Parathyroid adenoma (tissue), 2 donors: Measurements from ENCODE around the gene PSENEN.
A peak's percentile ranks its signal among the peaks of the same experiment; 100 is the strongest.

Source experiments
- H2AFZ ChIP-seq: fragments of 300-600 bp; sonication (generic); one replicate; pipeline ENCODE4 v1.7.0; 2017; ENCODE audit warnings: antibody characterized with exemption, mild to moderate bottlenecking
- H3K27ac ChIP-seq: fragments of 300-600 bp; sonication (generic); one replicate; pipeline ENCODE4 v1.7.0; 2017
- H3K27me3 ChIP-seq: fragments of 300-600 bp; sonication (generic); one replicate; pipeline ENCODE4 v1.7.0; 2017; ENCODE audit warnings: low read length; ENCODE audit not compliant: control insufficient read depth, insufficient read depth
- H3K36me3 ChIP-seq: fragments of 300-600 bp; sonication (generic); one replicate; pipeline ENCODE4 v1.7.0; 2017; ENCODE audit warnings: low read length; ENCODE audit not compliant: control insufficient read depth, insufficient read depth
- H3K4me1 ChIP-seq: fragments of 300-600 bp; sonication (generic); one replicate; pipeline ENCODE4 v1.7.0; 2017; ENCODE audit warnings: control low read depth
- H3K4me2 ChIP-seq: fragments of 300-600 bp; sonication (generic); one replicate; pipeline ENCODE4 v1.7.0; 2017; ENCODE audit warnings: low read length
- H3K4me3 ChIP-seq: fragments of 300-600 bp; sonication (generic); one replicate; pipeline ENCODE4 v1.7.0; 2017; ENCODE audit warnings: low read depth, low read length
- H3K79me2 ChIP-seq: fragments of 300-600 bp; sonication (generic); one replicate; pipeline ENCODE4 v1.7.0; 2017; ENCODE audit warnings: control low read depth
- H3K9ac ChIP-seq: fragments of 300-600 bp; sonication (generic); one replicate; pipeline ENCODE4 v1.7.0; 2017; ENCODE audit warnings: mild to moderate bottlenecking
- H3K9me3 ChIP-seq: fragments of 300-600 bp; sonication (generic); one replicate; pipeline ENCODE4 v1.7.0; 2017; ENCODE audit warnings: low read length; ENCODE audit not compliant: control insufficient read depth
- TF ChIP-seq, protein P1 (sequence below): fragments of 300-600 bp; sonication (generic); IDR thresholded peaks from one replicate; pipeline ENCODE4 v1.7.0; 2017; ENCODE audit warnings: antibody characterized with exemption, mild to moderate bottlenecking
- donor health status: primary hyperparathyroidism.

The PSENEN gene

DNA sequence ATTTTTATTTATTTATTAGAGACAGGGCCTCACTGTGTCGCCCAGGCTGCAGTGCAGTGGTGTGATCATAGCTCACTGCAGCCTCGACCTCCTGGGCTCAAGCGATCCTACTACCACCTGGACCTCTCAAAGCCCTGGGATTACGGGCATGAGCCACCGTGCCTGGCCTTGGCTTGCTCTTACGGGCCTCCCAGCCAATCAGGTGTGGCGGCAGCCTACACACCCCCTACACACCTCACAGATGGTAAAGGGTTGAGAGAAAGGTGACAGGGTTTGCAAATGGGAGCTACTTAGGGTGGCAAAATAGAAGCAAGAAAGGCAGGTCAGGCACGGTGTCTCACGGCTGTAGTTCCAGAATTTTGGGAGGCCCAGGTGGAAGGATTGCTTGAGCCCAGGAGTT is 42.1 kb upstream of the PSENEN start:
- no peak overlapping the region for H3K27ac ChIP-seq
- no peaks in the 10 kb centered on the region for H3K27me3 ChIP-seq
- H3K4me3 ChIP-seq, result no peak overlapping the region
- TF ChIP-seq, protein P1, sequence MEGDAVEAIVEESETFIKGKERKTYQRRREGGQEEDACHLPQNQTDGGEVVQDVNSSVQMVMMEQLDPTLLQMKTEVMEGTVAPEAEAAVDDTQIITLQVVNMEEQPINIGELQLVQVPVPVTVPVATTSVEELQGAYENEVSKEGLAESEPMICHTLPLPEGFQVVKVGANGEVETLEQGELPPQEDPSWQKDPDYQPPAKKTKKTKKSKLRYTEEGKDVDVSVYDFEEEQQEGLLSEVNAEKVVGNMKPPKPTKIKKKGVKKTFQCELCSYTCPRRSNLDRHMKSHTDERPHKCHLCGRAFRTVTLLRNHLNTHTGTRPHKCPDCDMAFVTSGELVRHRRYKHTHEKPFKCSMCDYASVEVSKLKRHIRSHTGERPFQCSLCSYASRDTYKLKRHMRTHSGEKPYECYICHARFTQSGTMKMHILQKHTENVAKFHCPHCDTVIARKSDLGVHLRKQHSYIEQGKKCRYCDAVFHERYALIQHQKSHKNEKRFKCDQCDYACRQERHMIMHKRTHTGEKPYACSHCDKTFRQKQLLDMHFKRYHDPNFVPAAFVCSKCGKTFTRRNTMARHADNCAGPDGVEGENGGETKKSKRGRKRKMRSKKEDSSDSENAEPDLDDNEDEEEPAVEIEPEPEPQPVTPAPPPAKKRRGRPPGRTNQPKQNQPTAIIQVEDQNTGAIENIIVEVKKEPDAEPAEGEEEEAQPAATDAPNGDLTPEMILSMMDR, result no peak
- H3K79me2 ChIP-seq, result no peaks in the 10 kb centered on the region
- H3K4me2 ChIP-seq, result no peak overlapping the region
- no peaks in the 10 kb centered on the region for H3K4me1 ChIP-seq
- no peak overlapping the region for H3K9ac ChIP-seq
- H3K36me3 ChIP-seq, result no peaks in the 10 kb centered on the region
- no peaks in the 10 kb centered on the region for H3K9me3 ChIP-seq
- peak overlapping the region; percentile 84 for H2AFZ ChIP-seq

DNA sequence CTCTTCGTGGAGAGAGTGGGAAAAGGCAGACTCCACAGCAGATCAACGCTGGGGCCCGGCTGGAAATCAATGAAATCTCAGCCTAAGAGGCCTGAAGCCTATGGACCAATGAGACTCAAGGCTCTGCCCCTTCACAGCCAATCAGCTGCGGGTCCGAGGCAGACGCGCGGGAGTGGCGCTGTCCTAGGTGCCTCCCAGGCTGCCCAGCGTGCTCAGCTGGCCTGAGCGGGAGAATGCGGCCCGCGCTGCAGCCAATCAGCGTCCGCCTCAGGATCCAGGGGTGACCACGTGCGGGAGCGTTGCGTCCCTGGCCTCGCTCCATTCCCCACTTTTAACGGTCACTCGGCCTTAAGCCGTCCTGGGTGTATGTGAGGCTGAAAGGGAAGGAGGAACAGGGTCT is 41.2 kb upstream of the PSENEN start, which contains the start of gene ZBTB32:
Gene ZBTB32 (plus strand): TSS at position 341 of the 400 bp plus-strand sequence. CDS start 10,069 bp downstream, outside the sequence.
- H3K27me3 ChIP-seq, result no peaks in the 10 kb centered on the region
- no peak within 1 kb of the TSS for H3K4me2 ChIP-seq
- H3K36me3 ChIP-seq, result no peaks in the 10 kb centered on the region
- no peak within 1 kb of the TSS for H3K27ac ChIP-seq
- TF ChIP-seq, protein P1, result no peak
- H3K9me3 ChIP-seq, result no peaks in the 10 kb centered on the region
- no peaks in the 10 kb centered on the region for H3K4me1 ChIP-seq
- H3K4me3 ChIP-seq, result no peak within 1 kb of the TSS
- no peak within 1 kb of the TSS for H3K9ac ChIP-seq
- no peak within 1 kb of the TSS for H2AFZ ChIP-seq
- H3K79me2 ChIP-seq, result no peaks in the 10 kb centered on the region

DNA sequence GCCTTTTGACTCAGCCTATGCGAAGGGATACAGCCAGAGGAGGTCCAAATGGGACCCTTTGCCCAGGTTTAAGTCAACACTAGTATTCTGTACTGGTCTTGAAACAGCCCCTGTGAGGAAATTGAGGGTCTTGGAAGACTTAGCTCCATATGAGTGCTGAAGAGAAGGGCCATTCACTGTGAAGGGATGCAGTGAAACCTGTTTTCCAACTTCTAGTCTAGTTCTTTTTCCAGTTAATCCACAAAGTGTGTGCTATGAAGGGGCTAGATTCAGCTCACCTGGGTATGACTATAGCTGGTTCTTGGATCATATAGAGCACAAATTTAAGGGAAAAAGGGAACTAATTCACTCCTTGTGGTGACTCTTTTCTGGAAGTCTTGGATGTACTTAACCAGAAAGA is 37.1 kb upstream of the PSENEN start:
- Histone ChIP-seq H3K4me3 (no peak overlapping the region), H3K9ac (no peak overlapping the region), H3K4me1 (no peaks in the 10 kb centered on the region), H3K27me3 (no peaks in the 10 kb centered on the region), H3K36me3 (no peaks in the 10 kb centered on the region), H3K27ac (no peak overlapping the region), H3K9me3 (no peaks in the 10 kb centered on the region), H3K79me2 (no peaks in the 10 kb centered on the region), H3K4me2 (no peak overlapping the region), H2AFZ (no peak overlapping the region)
- TF ChIP-seq, protein P1, result no peak

DNA sequence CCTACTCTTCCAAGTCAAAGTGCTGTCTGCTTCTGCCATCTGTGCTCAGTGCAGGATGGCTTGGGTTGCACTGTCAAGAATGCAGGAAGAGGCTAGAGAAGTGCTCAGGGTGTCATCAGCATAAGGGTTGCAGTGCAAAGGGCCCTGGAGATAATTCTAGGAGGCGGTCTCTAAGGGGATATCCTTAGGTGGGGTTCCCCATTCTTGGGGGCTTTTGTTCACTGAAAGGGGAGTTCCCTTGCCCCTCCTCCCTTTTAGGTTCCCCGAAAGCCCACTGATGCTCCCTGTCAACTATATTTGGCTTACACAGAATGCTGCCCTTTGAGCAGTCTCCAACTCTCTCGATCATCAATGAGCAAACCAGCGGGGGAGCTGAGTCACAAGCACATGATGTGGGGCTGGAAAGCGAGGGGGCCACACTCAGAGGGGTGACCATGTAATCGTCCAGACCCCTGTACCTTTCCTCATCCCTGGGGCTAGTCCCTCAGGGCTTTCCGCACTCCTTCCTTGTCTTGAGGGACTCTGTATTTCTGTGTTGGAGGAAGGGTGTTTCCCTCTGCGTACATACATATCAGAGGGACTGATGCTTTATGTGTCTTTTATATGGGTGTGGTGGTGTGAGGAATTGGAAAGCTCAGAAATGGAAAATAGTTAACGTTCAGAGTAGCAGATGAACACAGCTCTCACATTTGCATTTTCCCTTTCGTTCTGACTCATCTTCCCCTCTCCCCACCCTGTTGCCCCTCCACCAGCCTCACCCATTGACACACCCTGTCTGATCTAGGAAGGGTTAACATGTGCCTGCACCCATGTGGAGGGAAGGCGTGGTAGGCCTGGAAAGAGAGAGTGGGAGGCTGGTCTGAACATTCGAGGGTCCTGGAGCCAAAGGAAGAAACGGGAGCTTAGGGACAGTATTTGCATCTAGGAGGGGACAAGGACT is 34.4 kb upstream of the PSENEN start:
- TF ChIP-seq, protein P1, result no peak
- H2AFZ ChIP-seq, result no peak overlapping the region

More for the DNA sequence above, 34.4 kb upstream of the PSENEN start:
- Histone ChIP-seq H3K4me2 (no peak overlapping the region), H3K4me1 (peaks cover 6% of the 10 kb centered on the region), H3K27me3 (no peaks in the 10 kb centered on the region), H3K36me3 (no peaks in the 10 kb centered on the region), H3K9me3 (no peaks in the 10 kb centered on the region), H3K9ac (no peak overlapping the region), H3K79me2 (no peaks in the 10 kb centered on the region), H3K4me3 (no peak overlapping the region), H3K27ac (no peak overlapping the region)
